Glomerular visceral epithelial cell (primary cell): ENCODE data around the gene KRT28.
"Not testable (repeated sequence)": the region's sequence is repeated elsewhere in the genome, so short reads cannot be mapped to it uniquely, and the experiment has no call there.

Experiments
- DNase-seq: peaks from one replicate; pipeline ENCODE4 v3.0.0-alpha.2; 2016; ENCODE audit errors: extremely low spot score

Gene KRT28

DNA sequence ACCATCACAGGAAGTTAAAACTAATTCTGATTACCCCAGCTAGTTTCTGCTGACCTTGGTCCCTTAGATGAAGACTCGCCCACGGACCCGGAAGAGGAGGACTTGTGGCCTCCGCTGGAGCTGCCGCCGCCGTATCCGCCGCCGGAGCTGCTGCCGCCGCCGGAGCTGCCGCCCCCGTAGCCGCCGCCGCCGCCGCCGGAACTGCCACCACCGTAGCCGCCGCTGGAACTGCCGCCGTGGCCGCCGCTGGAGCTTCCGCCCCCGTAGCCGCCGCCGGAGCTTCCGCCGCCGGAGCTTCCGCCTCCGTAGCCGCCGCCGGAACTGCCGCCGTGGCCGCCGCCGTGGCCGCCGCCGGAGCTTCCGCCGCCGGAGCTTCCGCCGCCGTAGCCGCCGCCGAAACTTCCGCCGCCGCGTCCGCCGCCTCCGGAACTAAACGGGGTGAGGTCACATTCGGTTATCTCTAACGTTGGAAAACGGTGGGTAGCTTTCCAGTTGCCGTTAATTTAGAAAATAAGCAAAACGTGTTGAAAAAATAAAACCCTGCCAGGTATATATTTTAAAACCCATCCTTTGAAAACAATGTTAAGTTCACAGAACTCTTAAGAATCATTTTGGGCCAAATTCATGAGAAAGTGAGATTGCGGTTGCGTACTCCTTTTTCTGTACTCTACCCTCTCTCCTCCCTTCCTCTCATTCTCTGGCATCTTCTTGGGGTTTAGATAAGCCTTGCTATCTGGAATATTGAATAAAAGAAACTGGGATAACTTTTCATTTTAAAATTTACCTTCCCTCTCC lies 19.2 kb upstream of the KRT28 start:
- DNase-seq = peak; percentile 89

DNA sequence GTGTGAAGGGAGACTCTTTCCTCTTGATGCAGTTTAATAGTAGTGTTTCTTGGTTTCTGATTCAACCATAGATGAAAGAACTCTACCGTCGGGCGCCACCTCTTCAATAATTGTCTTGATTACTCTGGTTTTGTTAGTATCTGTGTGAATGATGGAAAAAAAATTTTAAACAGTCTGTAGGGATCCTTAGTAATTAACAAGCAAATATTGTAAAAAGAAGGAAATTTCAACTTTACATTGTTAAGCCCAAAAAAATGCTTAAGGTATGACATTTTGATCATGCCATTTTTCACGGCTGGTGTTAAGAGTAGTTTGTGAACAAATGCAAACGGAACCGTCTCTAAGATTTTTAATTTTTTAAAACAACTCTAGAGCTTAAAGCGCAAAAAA lies 18.6 kb upstream of the KRT28 start:
- no peak for DNase-seq

- DNase-seq = no peak
These were observed 17.4 kb upstream of the KRT28 start for GRCh38 chr17:40817103-40817682.

GRCh38 chr17:40816569-40816968 lies 16.8 kb upstream of the KRT28 start:
- DNase-seq = no peak

GRCh38 chr17:40815381-40815780 lies 15.6 kb upstream of the KRT28 start:
- DNase-seq = no peak

DNA sequence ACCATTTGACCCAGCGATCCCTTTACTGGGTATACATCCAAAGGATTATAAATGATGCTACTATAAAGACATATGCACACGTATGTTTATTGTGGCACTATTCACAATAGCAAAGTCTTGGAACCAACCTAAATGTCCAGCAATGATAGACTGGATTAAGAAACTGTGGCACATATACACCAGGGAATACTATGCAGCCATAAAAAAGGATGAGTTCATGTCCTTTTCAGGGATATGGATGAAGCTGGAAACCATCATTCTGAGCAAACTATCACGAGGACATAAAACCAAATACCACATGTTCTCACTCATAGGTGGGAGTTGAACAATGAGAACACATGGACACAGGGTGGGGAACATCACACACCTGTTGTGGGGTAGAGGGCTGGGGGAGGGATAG lies 14.9 kb upstream of the KRT28 start:
- not testable (repeated sequence) for DNase-seq

DNA sequence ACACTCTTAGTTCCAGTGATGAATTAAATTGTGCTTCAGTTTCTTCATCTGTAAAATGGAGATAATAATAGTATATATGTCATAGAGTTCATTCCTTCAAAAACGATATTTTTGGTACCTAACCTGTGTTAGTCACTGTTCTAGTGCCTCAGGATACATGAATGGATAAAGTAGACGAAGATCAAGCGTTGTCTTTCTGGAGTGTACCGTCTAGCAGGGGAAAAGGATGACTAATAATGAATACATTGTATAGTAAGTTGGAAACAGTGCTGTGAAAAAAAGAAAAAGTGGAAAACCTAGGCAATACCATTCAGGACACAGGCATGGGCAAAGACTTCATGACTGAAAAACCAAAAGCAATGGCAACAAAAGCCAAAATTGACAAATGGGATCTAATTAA lies 14.0 kb upstream of the KRT28 start:
- no peak for DNase-seq

DNA sequence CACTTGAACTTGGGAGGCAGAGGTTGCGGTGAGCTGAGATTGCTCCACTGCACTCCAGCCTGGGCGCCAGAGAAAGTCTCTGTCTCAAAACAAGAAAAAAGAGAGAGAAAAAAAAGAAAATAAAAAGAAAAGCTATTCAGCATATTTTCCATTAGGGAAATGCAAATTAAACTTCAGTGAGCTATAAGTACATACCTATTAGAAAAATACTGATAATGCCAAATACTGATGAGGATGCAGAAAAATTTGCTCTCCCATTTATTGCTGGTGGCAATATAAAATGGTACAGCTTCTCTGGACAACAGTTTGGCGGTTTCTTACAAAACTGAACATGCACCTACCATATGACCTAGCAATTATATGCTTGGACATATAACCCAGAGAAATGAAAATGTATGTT lies 12.9 kb upstream of the KRT28 start:
- DNase-seq = no peak

DNA sequence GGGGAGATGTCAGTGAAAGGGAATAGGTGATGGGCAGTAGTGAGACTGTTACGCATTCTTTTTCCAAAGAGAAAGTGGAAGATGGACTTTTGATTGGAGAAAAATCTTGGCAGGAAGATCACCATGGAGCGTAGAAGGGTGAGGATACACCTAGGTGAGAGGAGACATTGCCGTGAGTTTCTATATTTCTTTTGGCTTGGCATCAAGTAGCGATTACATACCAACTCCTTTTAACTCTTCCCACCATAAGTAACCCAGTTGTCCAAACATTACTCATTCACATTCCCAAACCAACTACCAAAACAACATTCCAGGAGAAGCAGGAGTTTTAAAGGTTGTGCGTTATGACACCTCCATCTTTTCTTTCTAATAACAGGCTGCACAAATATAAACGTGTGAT lies 10.7 kb upstream of the KRT28 start:
- DNase-seq = peak; percentile 73

DNA sequence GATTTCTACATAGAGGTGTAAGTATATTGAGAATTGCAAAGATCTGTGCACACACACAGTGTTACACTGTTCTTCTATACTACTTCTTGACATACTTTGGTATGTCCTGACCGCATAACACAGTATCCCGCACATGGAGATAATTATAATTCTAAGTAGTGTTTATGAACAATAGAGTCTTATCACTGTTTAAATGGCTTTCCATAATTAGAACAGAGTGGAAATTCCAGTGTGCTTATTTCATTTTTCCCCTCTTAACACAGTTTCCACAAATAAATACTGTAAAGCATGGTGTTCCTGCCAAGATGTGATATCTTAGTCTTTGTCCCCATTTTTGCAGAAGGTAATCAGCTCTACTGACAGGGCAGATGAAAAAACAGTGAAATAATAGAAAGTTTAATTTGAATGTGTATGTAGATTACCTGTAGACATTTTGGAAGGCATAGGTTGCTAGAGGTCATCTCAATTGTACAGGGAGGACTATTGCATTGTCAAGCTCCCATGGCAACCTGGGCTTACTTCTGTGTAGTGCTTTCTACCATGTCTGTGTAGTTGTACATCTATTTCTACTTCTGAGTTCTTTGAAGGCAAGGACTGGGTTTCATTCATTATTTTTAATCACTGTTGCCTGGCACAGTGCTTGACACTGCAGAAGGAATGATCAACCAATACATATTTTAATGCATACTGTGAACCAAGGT lies 10.1 kb upstream of the KRT28 start:
- DNase-seq = no peak

DNA sequence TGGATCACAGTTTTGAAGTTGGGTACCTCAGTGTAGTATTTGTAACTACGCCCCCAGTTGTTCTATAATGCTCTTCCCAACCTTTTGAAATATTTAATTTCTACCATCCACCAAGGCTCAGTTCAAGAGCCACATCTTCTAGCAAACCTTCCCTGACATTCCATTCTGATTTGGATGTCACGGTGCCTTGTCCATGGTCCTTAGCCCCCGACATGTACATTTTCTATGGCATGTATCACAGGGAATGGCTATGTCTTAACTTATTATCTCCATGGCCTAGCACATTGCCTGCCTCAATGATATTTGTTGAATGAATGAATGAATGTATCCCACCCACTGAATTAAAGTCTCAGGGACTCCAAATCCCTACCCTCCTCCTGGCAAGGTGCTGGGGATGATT lies 6.4 kb upstream of the KRT28 start:
- DNase-seq = no peak

DNA sequence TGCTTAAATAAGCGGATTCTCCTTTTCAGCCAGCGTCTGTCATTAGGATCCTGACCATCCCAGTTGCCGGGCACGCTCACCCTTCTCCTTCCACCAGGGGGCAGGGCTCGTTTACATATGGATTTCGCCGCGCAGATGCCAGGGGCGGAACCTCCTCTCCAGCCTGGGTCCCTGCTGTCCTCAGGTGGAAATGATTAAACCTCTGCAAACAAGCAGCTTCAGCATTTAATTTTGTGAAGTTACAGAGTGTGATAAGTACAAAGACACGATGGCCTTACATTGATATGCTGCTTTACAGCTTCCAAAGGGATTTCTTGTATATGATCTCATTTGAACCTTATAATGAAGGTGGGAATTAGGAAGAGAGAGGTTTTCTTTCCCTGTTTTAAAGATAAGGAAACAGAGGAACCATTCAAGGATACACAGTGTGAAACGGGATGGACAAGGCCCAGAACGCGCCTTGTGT lies 3.9 kb upstream of the KRT28 start:
- DNase-seq = peak; percentile 81

DNA sequence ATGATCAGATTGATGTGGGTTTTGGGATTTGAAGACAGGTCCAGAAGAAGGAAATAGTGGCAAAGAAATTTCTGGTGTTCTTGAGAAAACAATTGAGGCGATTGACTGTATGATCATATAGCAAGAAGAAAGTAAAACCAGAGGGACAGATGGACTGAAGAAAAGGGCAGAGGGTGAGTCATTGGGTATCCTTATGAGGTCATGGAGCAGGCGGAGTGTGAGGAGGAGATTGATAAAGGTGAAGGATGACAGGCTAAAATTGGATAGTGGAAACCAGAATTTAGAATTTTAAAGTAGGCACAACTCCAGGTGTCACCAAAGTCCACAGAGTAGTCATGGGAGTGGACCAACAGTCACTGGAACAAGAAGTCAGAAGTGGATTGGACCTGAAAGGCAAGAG lies 1.4 kb upstream of the KRT28 start:
- no peak for DNase-seq

DNA sequence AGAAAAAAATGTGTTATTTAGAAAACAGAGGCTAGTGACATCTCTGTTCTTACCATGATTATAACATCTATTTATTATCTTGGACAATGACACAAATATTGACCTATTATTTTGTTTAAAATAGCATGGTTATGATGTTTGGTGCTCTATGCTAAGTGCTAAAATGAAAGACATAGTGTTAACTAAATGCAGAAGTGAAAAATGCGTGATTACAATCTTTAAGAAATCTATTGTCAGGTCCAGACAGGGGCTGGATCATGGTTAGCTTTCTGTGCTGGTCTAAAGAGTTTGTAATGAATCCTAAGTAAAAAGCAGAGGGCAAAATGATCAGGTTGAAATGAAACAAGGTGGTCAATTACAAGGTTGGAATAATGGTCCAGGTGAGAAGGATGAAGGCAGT lies 622 bp upstream of the KRT28 start:
- no peak for DNase-seq

- DNase-seq = no peak
These were observed 2.9 kb downstream of the KRT28 start for GRCh38 chr17:40796846-40797245.

DNA sequence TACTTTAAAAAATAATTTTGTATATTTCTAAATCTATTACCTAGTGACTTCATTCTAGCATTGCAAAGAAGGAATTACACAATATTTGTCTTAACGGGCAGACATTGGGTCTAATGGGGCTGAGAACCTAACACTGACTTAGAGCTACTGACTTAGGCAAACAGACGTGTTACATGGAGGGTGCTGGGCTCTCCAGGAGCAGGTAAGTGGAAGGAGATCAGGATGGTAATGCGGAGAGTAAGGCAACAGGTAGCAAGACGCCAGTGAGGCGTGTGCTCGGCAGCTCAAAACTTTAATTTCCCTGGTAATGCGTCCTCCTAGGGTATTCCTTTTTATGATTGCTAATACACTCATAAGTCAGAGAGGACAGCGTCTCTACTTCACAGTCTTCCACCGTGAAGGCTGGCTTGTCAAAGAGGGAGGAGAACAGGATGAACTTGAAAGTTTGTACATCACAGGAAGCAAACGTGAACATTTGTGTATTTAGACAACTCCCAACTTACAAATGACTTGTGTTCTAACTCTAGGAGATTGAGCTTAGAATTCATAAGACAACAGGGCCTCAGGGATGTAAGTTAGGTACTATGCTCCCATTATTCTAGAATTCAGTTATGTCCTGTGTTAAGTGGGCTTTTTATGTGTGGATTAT lies 4.6 kb downstream of the KRT28 start:
- DNase-seq = no peak

DNA sequence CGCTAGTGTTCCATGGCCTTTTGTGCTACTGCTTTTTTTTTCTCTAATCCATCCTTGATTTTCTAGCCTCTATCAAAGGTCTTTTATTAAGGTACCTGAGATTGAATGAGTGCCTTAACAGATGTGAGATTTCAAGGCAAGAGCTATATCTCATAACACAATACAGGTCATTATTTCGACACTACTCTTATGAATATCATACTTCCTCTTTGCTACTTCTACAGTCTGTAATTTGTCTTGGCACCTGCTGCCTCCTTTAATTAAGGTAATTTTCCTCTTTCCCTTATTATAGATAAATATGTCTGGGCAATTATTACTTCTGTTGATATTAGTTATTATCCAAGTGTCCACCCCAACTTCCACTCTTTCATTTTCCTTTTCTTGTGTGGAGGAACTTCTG lies 5.3 kb downstream of the KRT28 start:
- no peak for DNase-seq

DNA sequence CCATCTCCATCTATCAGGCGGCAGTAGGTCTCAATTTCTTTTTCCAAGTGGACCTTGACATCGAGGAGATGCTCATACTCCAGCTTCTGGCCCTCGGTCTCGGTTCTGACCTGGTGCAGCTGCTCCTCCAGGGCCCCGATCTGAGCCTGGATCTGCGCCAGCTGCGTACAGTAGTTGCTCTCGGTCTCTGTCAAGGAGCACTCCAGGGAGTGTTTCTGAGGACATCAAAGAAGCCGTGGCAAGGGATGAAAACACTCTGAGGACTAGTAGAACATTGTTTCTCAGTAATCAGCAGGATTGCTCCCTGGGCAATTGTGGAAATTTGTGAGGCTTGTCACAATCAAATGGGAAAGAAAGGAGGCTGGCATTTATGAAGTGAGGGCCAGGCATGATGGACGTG lies 5.9 kb downstream of the KRT28 start:
- DNase-seq = no peak

DNA sequence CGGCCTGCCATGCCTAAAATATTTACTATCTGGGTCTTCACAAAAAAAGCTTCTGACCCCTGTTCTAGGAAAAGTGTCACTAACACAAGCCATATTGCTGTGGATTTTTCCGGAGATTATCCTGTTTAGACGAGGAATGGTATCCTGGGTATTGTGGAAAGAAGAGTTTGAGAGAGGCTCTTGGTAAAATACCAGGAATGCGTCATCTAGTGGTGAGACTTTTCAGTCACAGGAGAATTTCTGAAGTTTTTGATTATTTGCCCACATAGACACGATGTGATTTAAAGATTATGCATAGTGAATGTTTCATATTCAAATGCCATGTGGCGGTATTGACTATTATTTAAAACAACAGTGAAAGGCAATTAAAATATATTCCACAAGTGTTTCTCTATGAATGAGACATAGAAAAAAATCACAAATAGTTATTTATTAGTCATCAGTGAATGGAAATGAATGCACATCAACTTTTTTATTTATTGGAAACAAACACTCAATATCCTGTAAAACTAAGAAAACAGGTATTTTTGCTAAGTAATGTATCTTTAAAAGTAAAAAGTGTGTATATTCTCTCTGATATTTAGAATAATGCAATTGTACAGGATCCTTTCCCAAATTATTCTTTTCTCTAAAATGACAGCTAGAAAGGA lies 7.8 kb downstream of the KRT28 start:
- DNase-seq = peak; percentile 54

GRCh38 chr17:40791111-40791510 lies 8.6 kb downstream of the KRT28 start:
- no peak for DNase-seq

DNA sequence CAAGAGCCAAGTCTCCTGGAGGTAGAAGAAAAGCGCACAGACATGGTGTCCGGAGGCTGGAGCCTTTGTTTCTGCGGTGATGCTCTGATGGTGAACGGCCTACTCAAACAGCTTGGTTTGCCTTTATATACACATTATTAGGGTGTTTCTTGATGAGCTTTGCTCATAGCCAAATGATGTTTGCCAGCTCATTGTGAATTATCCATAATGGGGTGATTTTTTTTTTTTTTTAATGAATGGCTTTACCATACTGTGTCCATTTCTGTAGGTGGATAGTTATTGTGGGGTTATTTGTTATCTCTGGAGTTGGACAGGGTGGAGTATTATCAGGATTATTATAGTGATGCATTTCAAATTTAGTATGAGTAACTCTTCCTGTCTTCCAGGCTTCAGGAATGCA lies 17.3 kb downstream of the KRT28 start, which contains the start of gene KRT27:
TSS of gene KRT27 (minus strand) at position 101 of the 400 bp plus-strand sequence. CDS start at position 44, 57 bp downstream.
- DNase-seq = no peak
